Measurements from ENCODE around the gene CXCR5. TPM values are rescaled to one million over a fixed set of nuclear protein-coding genes. Genes with fewer than 3 reads are reported as not detected.

Gene CXCR5
- total RNA-seq, 2 donors from 2014 or later, result 16.9 to 20.3 TPM

DNA sequence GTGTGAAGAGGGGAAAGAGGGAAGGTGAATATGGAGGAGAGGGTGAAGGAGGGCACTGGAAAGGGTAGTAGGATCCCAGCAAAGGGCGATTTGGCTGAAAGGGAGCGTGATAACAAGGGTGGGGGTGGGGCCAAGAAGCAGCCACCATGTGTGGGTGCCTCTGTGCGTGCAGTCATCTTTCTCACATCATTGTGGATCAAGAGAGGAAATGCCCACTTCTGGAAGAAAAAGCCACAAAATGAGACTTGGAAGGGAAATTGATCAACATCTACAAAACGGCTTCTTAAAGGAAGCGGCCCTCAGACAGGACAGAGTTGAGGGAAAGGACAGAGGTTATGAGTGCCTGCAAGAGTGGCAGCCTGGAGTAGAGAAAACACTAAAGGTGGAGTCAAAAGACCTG lies 1.2 kb upstream of the CXCR5 start:
- peak; percentile 9 to 20 for ATAC-seq (replicated peaks in 1 of 2)
- peaks cover 0 to 9% of the 10 kb centered on the region in 2 donors for H3K36me3 Mint-ChIP-seq (ENCODE audit: insufficient read depth in 2 of 2)
- peaks cover 99% of the 10 kb centered on the region for H3K4me1 Mint-ChIP-seq (ENCODE audit: low read depth)
- peak overlapping the region; percentile 84 for H3K27ac Mint-ChIP-seq
- peak in 1 of 2 donors; percentile 45 for DNase-seq
- no peaks in the 10 kb centered on the region for H3K27me3 Mint-ChIP-seq (ENCODE audit: low read depth)
- H3K9me3 Mint-ChIP-seq, result peaks cover 0 to 3% of the 10 kb centered on the region in 2 donors
- peak overlapping the region; percentile 81 to 84 for H3K4me3 Mint-ChIP-seq

GRCh38 chr11:118883004-118883367 lies 706 bp upstream of the CXCR5 start:
- Mint-ChIP-seq H3K27ac (peak overlapping the region; percentile 84), H3K9me3 (peaks cover 0 to 3% of the 10 kb centered on the region in 2 donors), H3K36me3 (ENCODE audit: insufficient read depth in 2 of 2) (peaks cover 0 to 9% of the 10 kb centered on the region in 2 donors), H3K27me3 (ENCODE audit: low read depth) (no peaks in the 10 kb centered on the region), H3K4me3 (peak overlapping the region; percentile 81 to 84), H3K4me1 (ENCODE audit: low read depth) (peaks cover 99% of the 10 kb centered on the region)
- no peak for ATAC-seq (replicated peaks in 1 of 2)
- DNase-seq, result no peak

DNA sequence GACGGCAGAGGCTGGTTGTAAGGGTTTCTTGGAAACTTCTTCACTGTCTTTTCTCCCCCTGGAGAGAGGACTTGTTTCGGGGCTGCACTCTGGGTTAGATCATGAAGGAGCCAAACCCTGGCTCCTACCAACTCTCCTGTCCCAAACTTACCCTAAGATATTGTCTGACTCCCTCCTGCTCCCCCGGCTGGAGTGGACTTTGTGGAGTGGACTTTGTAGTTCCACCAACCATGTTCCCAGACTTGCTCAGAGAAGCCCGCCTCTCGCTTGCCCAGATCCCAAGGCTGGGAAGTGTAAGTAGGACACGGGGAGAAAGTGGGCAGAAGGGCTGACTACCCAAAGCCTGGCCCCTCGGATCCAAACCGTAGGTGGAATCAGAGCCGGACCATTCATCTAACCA lies 1.2 kb downstream of the CXCR5 start:
- DNase-seq, result no peak
- Mint-ChIP-seq H3K4me3 (peak overlapping the region; percentile 81 to 84), H3K4me1 (ENCODE audit: low read depth) (peaks cover 97% of the 10 kb centered on the region), H3K36me3 (ENCODE audit: insufficient read depth in 2 of 2) (peaks cover 0 to 9% of the 10 kb centered on the region in 2 donors), H3K27ac (peak overlapping the region; percentile 84), H3K27me3 (ENCODE audit: low read depth) (no peaks in the 10 kb centered on the region), H3K9me3 (peaks cover 0 to 3% of the 10 kb centered on the region in 2 donors)
- no peak for ATAC-seq (replicated peaks in 1 of 2)

DNA sequence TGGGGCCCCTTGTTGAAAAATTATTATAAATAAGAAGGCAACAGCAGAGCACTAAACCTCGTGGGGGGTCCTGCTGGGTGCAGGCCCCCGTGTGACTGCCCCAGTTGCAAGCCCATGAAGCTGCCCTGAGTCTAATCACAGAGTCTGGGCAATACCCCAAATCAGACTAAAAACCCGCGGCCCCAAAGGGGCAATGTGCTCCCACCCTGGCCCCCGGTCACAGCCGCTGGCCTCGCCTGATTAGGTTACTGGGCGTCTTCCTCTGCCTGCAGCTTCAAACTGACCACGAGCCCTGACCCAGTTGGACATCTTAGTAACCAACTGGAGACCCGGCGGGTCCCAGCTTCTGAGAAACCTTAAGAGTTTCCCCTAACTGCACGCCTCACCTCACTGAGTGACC lies 1.6 kb downstream of the CXCR5 start:
- Mint-ChIP-seq H3K4me3 (peak overlapping the region; percentile 81 to 84), H3K36me3 (ENCODE audit: insufficient read depth in 2 of 2) (peaks cover 0 to 11% of the 10 kb centered on the region in 2 donors), H3K9me3 (peaks cover 0 to 2% of the 10 kb centered on the region in 2 donors), H3K4me1 (ENCODE audit: low read depth) (peaks cover 97% of the 10 kb centered on the region), H3K27ac (no peak overlapping the region), H3K27me3 (ENCODE audit: low read depth) (no peaks in the 10 kb centered on the region)
- ATAC-seq (replicated peaks in 1 of 2), result no peak
- no peak for DNase-seq

GRCh38 chr11:118885831-118886565 lies 2.3 kb downstream of the CXCR5 start:
- ATAC-seq (replicated peaks in 1 of 2), result no peak
- no peak overlapping the region for H3K27ac Mint-ChIP-seq
- H3K4me1 Mint-ChIP-seq (ENCODE audit: low read depth), result peaks cover 97% of the 10 kb centered on the region
- H3K27me3 Mint-ChIP-seq (ENCODE audit: low read depth), result no peaks in the 10 kb centered on the region
- H3K36me3 Mint-ChIP-seq (ENCODE audit: insufficient read depth in 2 of 2), result peaks cover 0 to 13% of the 10 kb centered on the region in 2 donors
- H3K9me3 Mint-ChIP-seq, result no peaks in the 10 kb centered on the region
- no peak for DNase-seq
- H3K4me3 Mint-ChIP-seq, result peak overlapping the region; percentile 81 to 84

- Mint-ChIP-seq H3K27me3 (ENCODE audit: low read depth) (no peaks in the 10 kb centered on the region), H3K4me1 (ENCODE audit: low read depth) (peaks cover 97% of the 10 kb centered on the region), H3K9me3 (no peaks in the 10 kb centered on the region), H3K4me3 (peak overlapping the region; percentile 73 to 84), H3K36me3 (ENCODE audit: insufficient read depth in 2 of 2) (peaks cover 0 to 13% of the 10 kb centered on the region in 2 donors), H3K27ac (peak overlapping the region; percentile 64)
- DNase-seq (no peak), ATAC-seq (replicated peaks in 1 of 2) (no peak)
Observed at GRCh38 chr11:118886681-118887111, 3.0 kb downstream of the CXCR5 start.

DNA sequence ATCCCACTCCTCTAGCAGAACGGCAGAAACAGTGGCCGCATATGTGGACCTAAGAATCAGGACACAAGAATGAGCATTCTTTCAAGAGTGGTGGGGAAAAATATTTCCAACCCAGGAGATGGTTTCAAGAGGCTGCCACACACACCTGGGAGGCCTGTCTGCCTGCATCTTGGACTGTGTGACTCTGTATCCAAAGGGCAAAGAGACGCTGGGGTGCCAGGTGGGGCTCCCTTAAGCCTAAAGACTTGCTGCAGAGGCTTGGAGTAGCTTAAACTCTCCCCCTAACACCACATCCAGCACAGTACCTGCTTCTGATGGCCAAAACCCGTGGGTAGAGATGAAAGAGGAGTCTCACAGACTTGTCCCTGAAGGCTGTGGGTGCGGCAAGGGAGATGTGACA lies 3.5 kb downstream of the CXCR5 start:
- ATAC-seq (replicated peaks in 1 of 2) (no peak), DNase-seq (no peak)
- no peaks in the 10 kb centered on the region for H3K27me3 Mint-ChIP-seq (ENCODE audit: low read depth)
- no peaks in the 10 kb centered on the region for H3K9me3 Mint-ChIP-seq
- peak overlapping the region; percentile 73 to 84 for H3K4me3 Mint-ChIP-seq
- peaks cover 0 to 13% of the 10 kb centered on the region in 2 donors for H3K36me3 Mint-ChIP-seq (ENCODE audit: insufficient read depth in 2 of 2)
- peaks cover 97% of the 10 kb centered on the region for H3K4me1 Mint-ChIP-seq (ENCODE audit: low read depth)
- H3K27ac Mint-ChIP-seq, result no peak overlapping the region

GRCh38 chr11:118888398-118888797 lies 4.7 kb downstream of the CXCR5 start:
- ATAC-seq (replicated peaks in 1 of 2) (no peak), DNase-seq (no peak)
- peak overlapping the region; percentile 90 for H3K27ac Mint-ChIP-seq
- no peaks in the 10 kb centered on the region for H3K9me3 Mint-ChIP-seq
- H3K27me3 Mint-ChIP-seq (ENCODE audit: low read depth), result no peaks in the 10 kb centered on the region
- H3K36me3 Mint-ChIP-seq (ENCODE audit: insufficient read depth in 2 of 2), result peaks cover 0 to 12% of the 10 kb centered on the region in 2 donors
- H3K4me3 Mint-ChIP-seq, result peak overlapping the region; percentile 52
- H3K4me1 Mint-ChIP-seq (ENCODE audit: low read depth), result peaks cover 97% of the 10 kb centered on the region

DNA sequence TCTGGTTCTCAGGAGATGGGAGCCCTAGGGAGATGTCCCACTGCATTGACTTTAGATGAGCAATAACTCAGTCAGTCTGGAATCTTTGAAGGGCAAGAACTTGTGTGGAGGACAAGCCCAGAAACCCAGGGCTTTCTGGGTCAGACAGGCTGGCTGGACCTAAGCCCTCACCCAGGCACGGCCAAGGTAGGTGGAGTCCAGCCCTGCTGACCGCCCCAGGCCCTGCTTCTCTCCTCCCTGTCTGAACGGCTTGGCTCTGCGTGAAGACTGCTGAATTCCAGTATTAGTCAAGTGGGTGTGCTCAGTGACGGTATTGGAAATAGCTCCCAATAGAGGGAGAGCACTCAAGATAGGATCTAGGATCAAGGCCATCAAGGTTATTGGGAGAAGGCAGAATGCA lies 6.1 kb downstream of the CXCR5 start:
- peak overlapping the region; percentile 23 to 28 for H3K4me3 Mint-ChIP-seq
- H3K27me3 Mint-ChIP-seq (ENCODE audit: low read depth), result no peaks in the 10 kb centered on the region
- no peak for ATAC-seq (replicated peaks in 1 of 2)
- peaks cover 3 to 15% of the 10 kb centered on the region in 2 donors for H3K36me3 Mint-ChIP-seq (ENCODE audit: insufficient read depth in 2 of 2)
- DNase-seq, result no peak
- H3K27ac Mint-ChIP-seq, result peak overlapping the region; percentile 32
- no peaks in the 10 kb centered on the region for H3K9me3 Mint-ChIP-seq
- peaks cover 97% of the 10 kb centered on the region for H3K4me1 Mint-ChIP-seq (ENCODE audit: low read depth)

DNA sequence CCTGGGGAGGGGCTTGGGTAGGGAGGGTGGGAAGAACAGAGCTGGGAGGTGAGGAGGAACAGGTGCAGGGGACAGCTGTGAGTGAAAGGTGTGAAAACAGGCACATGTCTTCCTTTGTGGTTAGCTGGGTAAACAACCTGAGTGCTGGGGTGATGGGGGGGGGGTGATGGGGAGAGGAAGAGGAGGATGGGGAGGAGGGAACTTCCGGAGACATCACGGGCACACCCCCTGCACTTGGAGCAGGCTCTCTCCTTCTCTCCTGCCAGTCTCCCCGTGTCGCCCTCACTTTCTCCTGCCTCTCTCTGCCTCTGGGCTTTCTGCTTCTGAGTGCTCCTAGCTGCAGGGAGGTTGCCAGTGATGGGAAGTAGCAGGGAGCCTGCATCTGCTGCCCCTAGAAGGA lies 8.8 kb downstream of the CXCR5 start:
- Mint-ChIP-seq H3K9me3 (no peaks in the 10 kb centered on the region), H3K27ac (peak overlapping the region; percentile 79), H3K36me3 (ENCODE audit: insufficient read depth in 2 of 2) (peaks cover 3 to 13% of the 10 kb centered on the region in 2 donors), H3K4me1 (ENCODE audit: low read depth) (peaks cover 96% of the 10 kb centered on the region), H3K27me3 (ENCODE audit: low read depth) (no peaks in the 10 kb centered on the region), H3K4me3 (peak overlapping the region; percentile 63 to 69)
- ATAC-seq (replicated peaks in 1 of 2), result peak; percentile 7 to 35
- DNase-seq, result peak in 1 of 2 donors; percentile 27

GRCh38 chr11:118892964-118893363 lies 9.3 kb downstream of the CXCR5 start:
- DNase-seq (no peak), ATAC-seq (replicated peaks in 1 of 2) (peak in 1 of 2 donors; percentile 2)
- H3K36me3 Mint-ChIP-seq (ENCODE audit: insufficient read depth in 2 of 2), result peaks cover 3 to 13% of the 10 kb centered on the region in 2 donors
- H3K4me1 Mint-ChIP-seq (ENCODE audit: low read depth), result peaks cover 94% of the 10 kb centered on the region
- H3K9me3 Mint-ChIP-seq, result no peaks in the 10 kb centered on the region
- H3K27me3 Mint-ChIP-seq (ENCODE audit: low read depth), result no peaks in the 10 kb centered on the region
- peak overlapping the region; percentile 63 to 69 for H3K4me3 Mint-ChIP-seq
- H3K27ac Mint-ChIP-seq, result peak overlapping the region; percentile 79

DNA sequence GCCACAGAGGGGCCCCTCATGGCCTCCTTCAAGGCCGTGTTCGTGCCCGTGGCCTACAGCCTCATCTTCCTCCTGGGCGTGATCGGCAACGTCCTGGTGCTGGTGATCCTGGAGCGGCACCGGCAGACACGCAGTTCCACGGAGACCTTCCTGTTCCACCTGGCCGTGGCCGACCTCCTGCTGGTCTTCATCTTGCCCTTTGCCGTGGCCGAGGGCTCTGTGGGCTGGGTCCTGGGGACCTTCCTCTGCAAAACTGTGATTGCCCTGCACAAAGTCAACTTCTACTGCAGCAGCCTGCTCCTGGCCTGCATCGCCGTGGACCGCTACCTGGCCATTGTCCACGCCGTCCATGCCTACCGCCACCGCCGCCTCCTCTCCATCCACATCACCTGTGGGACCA lies 10.0 kb downstream of the CXCR5 start:
- no peak for DNase-seq
- Mint-ChIP-seq H3K27me3 (ENCODE audit: low read depth) (no peaks in the 10 kb centered on the region), H3K36me3 (ENCODE audit: insufficient read depth in 2 of 2) (peaks cover 3 to 13% of the 10 kb centered on the region in 2 donors), H3K9me3 (no peaks in the 10 kb centered on the region), H3K27ac (no peak overlapping the region), H3K4me3 (peak overlapping the region in 1 of 2 donors; percentile 11), H3K4me1 (ENCODE audit: low read depth) (peaks cover 87% of the 10 kb centered on the region)
- ATAC-seq (replicated peaks in 1 of 2), result no peak

- no peak overlapping the region for H3K27ac Mint-ChIP-seq
- no peaks in the 10 kb centered on the region for H3K9me3 Mint-ChIP-seq
- DNase-seq (no peak), ATAC-seq (replicated peaks in 1 of 2) (no peak)
- no peaks in the 10 kb centered on the region for H3K27me3 Mint-ChIP-seq (ENCODE audit: low read depth)
- peak overlapping the region in 1 of 2 donors; percentile 41 for H3K4me3 Mint-ChIP-seq
- H3K36me3 Mint-ChIP-seq (ENCODE audit: insufficient read depth in 2 of 2), result peaks cover 3 to 13% of the 10 kb centered on the region in 2 donors
- H3K4me1 Mint-ChIP-seq (ENCODE audit: low read depth), result peaks cover 83% of the 10 kb centered on the region
Observed at GRCh38 chr11:118894192-118894591, 10.5 kb downstream of the CXCR5 start.

All from activated T-cell treated with anti-CD3 and anti-CD28 coated beads, Interleukin-2, amount 50 U/mL, for 72 hours (primary cell).